Activated T-cell treated with anti-CD3 and anti-CD28 coated beads, Interleukin-2, amount 50 U/mL, for 4 hours (primary cell): ENCODE results near the gene SORCS2. TPM values are rescaled to one million over a fixed set of nuclear protein-coding genes. Genes with fewer than 3 reads are reported as not detected.

ENCODE experiments used
- ATAC-seq, 2 donors: fragments of 200-7000 bp; cut with Tn5 transposase; one replicate each; pipeline ENCODE4 v1.10.0; 2021
- DNase-seq: peaks from one replicate; pipeline ENCODE4 v3.0.0-alpha.2; 2020
- H3K27me3 Mint-ChIP-seq: one replicate; pipeline ENCODE4 v1.8.0; 2021; ENCODE audit warnings: low read depth, mixed read lengths
- H3K36me3 Mint-ChIP-seq: one replicate; pipeline ENCODE4 v1.8.0; 2022; ENCODE audit warnings: mixed read lengths; ENCODE audit not compliant: insufficient read depth
- H3K4me1 Mint-ChIP-seq: one replicate; pipeline ENCODE4 v1.8.0; 2021; ENCODE audit warnings: low read depth, mixed read lengths
- H3K4me3 Mint-ChIP-seq: one replicate; pipeline ENCODE4 v1.8.0; 2021; ENCODE audit warnings: mild to moderate bottlenecking, moderate library complexity, mixed read lengths
- H3K9me3 Mint-ChIP-seq: one replicate; pipeline ENCODE4 v1.8.0; 2021; ENCODE audit warnings: mixed read lengths
- total RNA-seq, 3 donors: library from RNA; stranded (reverse); gene quantifications; one replicate each; pipeline ENCODE4 v1.2.1, GENCODE V29; 2021

Gene SORCS2
- total RNA-seq, 3 donors from 2014 or later = 0.18 to 0.43 TPM; not detected in 1

- H3K9me3 Mint-ChIP-seq = no peaks in the 10 kb centered on the region
- H3K4me1 Mint-ChIP-seq = peaks cover 3% of the 10 kb centered on the region
- H3K4me3 Mint-ChIP-seq = no peak overlapping the region
- DNase-seq (no peak), ATAC-seq (no peak)
- H3K36me3 Mint-ChIP-seq = no peaks in the 10 kb centered on the region
- H3K27me3 Mint-ChIP-seq = no peaks in the 10 kb centered on the region
Observed at GRCh38 chr4:7739918-7740865, 547.9 kb downstream of the SORCS2 start.

GRCh38 chr4:7740866-7741525 is 548.7 kb downstream of the SORCS2 start:
- no peak overlapping the region for H3K4me3 Mint-ChIP-seq
- ATAC-seq (no peak), DNase-seq (no peak)
- H3K9me3 Mint-ChIP-seq = no peaks in the 10 kb centered on the region
- H3K4me1 Mint-ChIP-seq = peaks cover 3% of the 10 kb centered on the region
- H3K36me3 Mint-ChIP-seq = no peaks in the 10 kb centered on the region
- no peaks in the 10 kb centered on the region for H3K27me3 Mint-ChIP-seq

DNA sequence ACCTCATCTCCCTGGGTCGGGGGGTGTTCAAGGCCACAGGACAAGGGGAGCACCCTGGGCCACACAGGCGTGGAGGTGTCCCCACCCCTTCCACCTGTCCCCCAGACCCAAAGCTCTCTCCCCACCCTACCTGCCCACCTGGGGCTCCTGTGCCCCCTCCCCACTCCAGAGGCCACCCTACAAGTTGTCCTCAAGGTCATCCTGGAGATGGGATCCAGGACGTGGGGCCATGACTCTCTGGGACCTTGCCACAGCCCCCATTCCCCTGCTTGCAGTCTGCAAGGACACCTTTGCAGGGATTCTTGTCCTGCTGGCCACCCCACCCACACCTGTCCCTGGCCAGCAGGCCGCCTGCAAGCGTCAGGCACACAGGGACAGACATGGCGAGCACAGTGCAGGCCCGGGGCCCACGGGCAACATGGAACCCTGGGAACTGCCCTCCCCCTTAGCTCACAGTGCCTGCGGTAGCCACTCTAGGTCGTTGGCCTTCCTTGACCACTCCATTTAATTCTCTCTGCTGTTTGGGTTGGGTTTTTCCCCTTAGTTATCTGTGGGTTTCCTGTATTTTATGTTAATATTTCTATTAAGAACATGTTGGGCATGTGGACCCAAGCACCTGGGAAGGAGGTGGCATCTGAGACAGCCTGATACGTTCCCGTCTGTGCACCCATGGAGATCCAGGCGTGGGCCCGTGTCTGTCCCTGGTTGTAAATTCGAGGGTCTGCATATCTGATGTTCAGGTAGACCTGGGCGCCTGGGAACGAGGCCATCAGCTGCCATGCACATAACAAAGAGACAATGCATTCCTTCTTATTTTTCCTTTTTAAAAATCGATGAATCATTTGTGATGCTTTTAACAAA is 549.8 kb downstream of the SORCS2 start:
- DNase-seq (no peak), ATAC-seq (no peak)
- Mint-ChIP-seq H3K36me3 (no peaks in the 10 kb centered on the region), H3K9me3 (no peaks in the 10 kb centered on the region), H3K4me1 (peaks cover 3% of the 10 kb centered on the region), H3K4me3 (no peak overlapping the region), H3K27me3 (no peaks in the 10 kb centered on the region)

DNA sequence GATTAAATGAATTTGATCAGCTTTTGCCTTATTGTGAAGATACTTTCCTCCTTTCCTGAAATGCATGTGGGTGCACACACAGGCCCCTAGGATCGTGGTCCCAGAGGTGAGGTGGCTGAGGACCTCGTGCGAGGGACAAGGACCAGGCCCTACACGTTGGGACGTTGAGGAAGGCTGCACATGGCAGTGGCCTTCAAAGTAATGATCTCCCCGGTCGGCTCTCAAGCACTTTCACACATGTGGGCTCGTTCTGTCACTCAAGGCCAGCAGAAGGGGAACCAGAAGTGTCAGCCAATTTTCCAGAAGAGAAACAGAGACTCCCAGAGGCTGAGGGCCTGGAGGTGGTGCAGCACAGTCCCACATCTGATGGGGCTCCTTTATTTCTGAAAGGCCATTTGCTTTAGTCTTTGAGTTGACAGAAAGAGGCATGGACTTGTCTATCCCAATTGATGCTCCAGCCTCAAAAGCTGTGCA is 550.5 kb downstream of the SORCS2 start:
- Mint-ChIP-seq H3K4me1 (peaks cover 3% of the 10 kb centered on the region), H3K27me3 (no peaks in the 10 kb centered on the region), H3K9me3 (no peaks in the 10 kb centered on the region), H3K4me3 (no peak overlapping the region), H3K36me3 (no peaks in the 10 kb centered on the region)
- no peak for DNase-seq
- ATAC-seq = no peak

- no peak overlapping the region for H3K4me3 Mint-ChIP-seq
- H3K9me3 Mint-ChIP-seq = no peaks in the 10 kb centered on the region
Observed at GRCh38 chr4:7744142-7744804, 551.9 kb downstream of the SORCS2 start.

DNA sequence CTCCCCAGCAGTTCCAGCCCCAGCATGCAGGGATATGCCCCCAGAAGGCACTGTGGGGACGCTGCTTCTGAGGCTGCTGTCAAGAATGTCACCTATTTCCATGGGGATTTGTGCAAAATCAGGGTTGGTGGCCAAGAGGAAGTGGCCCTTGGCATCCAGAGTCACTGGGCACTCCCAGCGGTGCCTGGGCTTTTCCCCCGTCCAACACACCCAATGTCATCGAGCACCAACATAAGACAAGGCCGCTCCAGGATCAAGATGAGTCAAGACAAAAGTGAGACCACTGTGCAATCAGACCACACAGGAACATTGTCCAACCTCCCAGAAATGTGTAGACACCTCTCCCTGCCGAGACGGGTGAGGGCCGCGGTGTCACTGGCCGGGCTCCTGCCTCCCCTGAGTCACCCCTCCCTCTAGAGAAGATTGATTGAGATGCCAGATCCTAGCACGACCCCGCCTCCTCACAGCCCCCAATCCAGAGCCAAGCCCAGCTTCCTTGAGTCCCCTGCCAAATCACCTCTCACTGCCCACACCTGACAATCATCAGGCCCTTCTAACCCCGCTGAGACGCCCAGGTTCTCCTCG is 553.1 kb downstream of the SORCS2 start:
- Mint-ChIP-seq H3K27me3 (no peaks in the 10 kb centered on the region), H3K4me3 (no peak overlapping the region), H3K36me3 (no peaks in the 10 kb centered on the region), H3K9me3 (no peaks in the 10 kb centered on the region), H3K4me1 (peaks cover 19% of the 10 kb centered on the region)
- DNase-seq (no peak), ATAC-seq (no peak)

More at GRCh38 chr4:7744142-7744804, 551.9 kb downstream of the SORCS2 start:
- DNase-seq (no peak), ATAC-seq (no peak)
- no peaks in the 10 kb centered on the region for H3K27me3 Mint-ChIP-seq
- H3K36me3 Mint-ChIP-seq = no peaks in the 10 kb centered on the region
- H3K4me1 Mint-ChIP-seq = peaks cover 8% of the 10 kb centered on the region

DNA sequence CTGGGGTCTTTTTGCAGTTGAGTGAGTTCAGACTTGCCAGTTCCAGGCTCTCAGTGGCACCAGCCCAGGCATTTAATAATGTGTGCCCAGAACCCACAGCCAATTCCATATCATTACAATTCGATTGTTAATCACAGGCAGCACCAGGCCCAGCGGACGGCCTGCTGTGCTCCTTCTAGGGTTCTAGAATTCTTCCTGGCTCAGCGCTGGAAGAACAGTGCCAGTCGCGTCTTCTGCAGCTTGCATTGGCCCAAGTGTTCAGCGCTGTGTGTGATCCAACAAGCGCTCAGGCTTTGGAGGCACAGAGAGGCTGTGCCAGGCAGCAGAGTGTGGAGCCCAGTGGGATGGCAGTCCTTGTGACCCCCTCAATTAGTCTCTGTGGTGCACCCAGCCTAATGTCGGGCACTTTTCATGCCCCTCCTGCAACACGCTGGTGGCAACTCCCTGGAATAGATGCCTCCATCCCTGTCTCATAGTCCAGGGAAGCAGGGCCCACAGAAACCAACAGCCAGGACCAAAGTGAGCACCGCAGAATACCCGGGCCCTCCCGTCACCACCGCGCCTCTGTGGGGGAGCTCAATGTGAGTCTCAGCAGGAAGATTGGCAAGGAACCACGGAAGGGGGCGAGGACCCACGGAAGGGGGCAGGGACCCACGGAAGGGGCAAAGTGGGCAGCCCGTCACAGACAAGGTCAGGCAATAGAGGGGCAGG is 554.2 kb downstream of the SORCS2 start:
- Mint-ChIP-seq H3K36me3 (no peaks in the 10 kb centered on the region), H3K4me3 (no peak overlapping the region), H3K9me3 (no peaks in the 10 kb centered on the region), H3K4me1 (peaks cover 22% of the 10 kb centered on the region), H3K27me3 (no peaks in the 10 kb centered on the region)
- DNase-seq = no peak
- ATAC-seq = no peak

DNA sequence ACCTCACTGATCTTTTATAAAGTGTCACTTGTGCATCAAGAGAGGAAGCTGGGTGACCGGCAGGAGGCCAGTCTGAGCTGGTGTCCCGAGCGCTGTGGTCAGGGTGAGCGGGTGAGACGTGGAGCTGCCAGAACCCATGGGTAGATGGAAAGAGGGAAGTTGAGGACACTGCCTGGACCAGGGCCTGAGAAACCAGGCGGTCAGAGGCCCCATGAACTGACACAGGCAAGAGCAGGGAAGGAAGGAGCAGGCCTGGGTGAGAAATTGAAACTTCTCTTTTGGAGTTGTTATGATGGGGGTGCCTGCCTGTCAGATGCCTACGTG is 554.7 kb downstream of the SORCS2 start:
- ATAC-seq (no peak), DNase-seq (no peak)
- H3K9me3 Mint-ChIP-seq = no peaks in the 10 kb centered on the region
- H3K36me3 Mint-ChIP-seq = no peaks in the 10 kb centered on the region
- no peaks in the 10 kb centered on the region for H3K27me3 Mint-ChIP-seq
- peaks cover 22% of the 10 kb centered on the region for H3K4me1 Mint-ChIP-seq
- no peak overlapping the region for H3K4me3 Mint-ChIP-seq

GRCh38 chr4:7747566-7747965 is 555.2 kb downstream of the SORCS2 start:
- Mint-ChIP-seq H3K4me1 (peaks cover 22% of the 10 kb centered on the region), H3K36me3 (no peaks in the 10 kb centered on the region), H3K27me3 (no peaks in the 10 kb centered on the region), H3K4me3 (no peak overlapping the region), H3K9me3 (no peaks in the 10 kb centered on the region)
- no peak for ATAC-seq
- no peak for DNase-seq

DNA sequence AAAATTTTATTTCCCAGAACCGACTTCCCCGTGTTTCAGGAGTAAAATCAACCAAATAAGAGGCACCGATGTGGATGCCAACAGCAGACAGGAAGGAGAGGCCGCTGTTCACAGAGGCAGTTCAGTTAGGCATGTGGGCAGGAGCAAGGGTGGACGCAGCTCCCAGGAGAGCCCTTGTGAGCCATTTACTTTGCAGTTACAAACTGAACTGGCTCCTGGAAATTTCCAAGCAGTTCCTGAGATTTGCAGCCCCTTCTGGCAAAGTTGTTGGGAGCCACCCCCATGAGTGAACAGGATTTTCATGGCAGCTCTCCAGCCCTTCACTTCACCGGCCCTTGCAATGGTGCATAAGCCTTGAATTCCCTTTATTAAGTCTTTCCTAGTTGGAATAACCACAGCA is 558.2 kb downstream of the SORCS2 start:
- Mint-ChIP-seq H3K9me3 (no peaks in the 10 kb centered on the region), H3K27me3 (no peaks in the 10 kb centered on the region), H3K4me3 (no peak overlapping the region), H3K36me3 (no peaks in the 10 kb centered on the region), H3K4me1 (peaks cover 19% of the 10 kb centered on the region)
- no peak for DNase-seq
- no peak for ATAC-seq

GRCh38 chr4:7750972-7751371 is 558.6 kb downstream of the SORCS2 start:
- no peak for DNase-seq
- Mint-ChIP-seq H3K4me3 (no peak overlapping the region), H3K4me1 (peaks cover 19% of the 10 kb centered on the region), H3K9me3 (no peaks in the 10 kb centered on the region), H3K27me3 (no peaks in the 10 kb centered on the region), H3K36me3 (no peaks in the 10 kb centered on the region)
- no peak for ATAC-seq

- no peak for DNase-seq
- Mint-ChIP-seq H3K27me3 (no peaks in the 10 kb centered on the region), H3K4me1 (peaks cover 22% of the 10 kb centered on the region), H3K9me3 (no peaks in the 10 kb centered on the region), H3K4me3 (no peak overlapping the region), H3K36me3 (no peaks in the 10 kb centered on the region)
- ATAC-seq = no peak
Observed at GRCh38 chr4:7752649-7753048, 560.3 kb downstream of the SORCS2 start.

- H3K4me3 Mint-ChIP-seq = no peak overlapping the region
- H3K27me3 Mint-ChIP-seq = no peaks in the 10 kb centered on the region
- no peak for DNase-seq
- no peaks in the 10 kb centered on the region for H3K36me3 Mint-ChIP-seq
- ATAC-seq = no peak
- H3K9me3 Mint-ChIP-seq = no peaks in the 10 kb centered on the region
- H3K4me1 Mint-ChIP-seq = peaks cover 26% of the 10 kb centered on the region
Observed at GRCh38 chr4:7753271-7753670, 560.9 kb downstream of the SORCS2 start.
